Adipocyte (in vitro differentiated cells): ENCODE results near the gene CNGA4.

Experiments used
- DNase-seq: peaks from one replicate; pipeline ENCODE4 v3.0.0-alpha.2; 2015; ENCODE audit warnings: low read depth
- H3K27me3 ChIP-seq: replicated peaks from 2 replicates; pipeline ENCODE4 v1.7.0; 2013; ENCODE audit warnings: mild to moderate bottlenecking, low read length, moderate library complexity; ENCODE audit not compliant: control insufficient read depth, insufficient read depth
- H3K36me3 ChIP-seq: 2 replicates; pipeline ENCODE4 v1.7.0; 2013; ENCODE audit warnings: low read length, mild to moderate bottlenecking, moderate library complexity; ENCODE audit not compliant: control insufficient read depth, insufficient read depth, severe bottlenecking
- H3K4me1 ChIP-seq: 2 replicates; pipeline ENCODE4 v1.7.0; 2013; ENCODE audit warnings: mild to moderate bottlenecking, low read length, moderate library complexity; ENCODE audit not compliant: control insufficient read depth, insufficient read depth
- H3K4me3 ChIP-seq: 2 replicates; pipeline ENCODE4 v1.7.0; 2013; ENCODE audit warnings: mild to moderate bottlenecking, low read length, moderate library complexity
- H3K9ac ChIP-seq: 2 replicates; pipeline ENCODE4 v1.7.0; 2013; ENCODE audit warnings: mild to moderate bottlenecking, low read length, moderate library complexity
- H3K9me3 ChIP-seq: 2 replicates; pipeline ENCODE4 v1.7.0; 2013; ENCODE audit warnings: mild to moderate bottlenecking, low read length, moderate library complexity; ENCODE audit not compliant: control insufficient read depth

CNGA4 gene

DNA sequence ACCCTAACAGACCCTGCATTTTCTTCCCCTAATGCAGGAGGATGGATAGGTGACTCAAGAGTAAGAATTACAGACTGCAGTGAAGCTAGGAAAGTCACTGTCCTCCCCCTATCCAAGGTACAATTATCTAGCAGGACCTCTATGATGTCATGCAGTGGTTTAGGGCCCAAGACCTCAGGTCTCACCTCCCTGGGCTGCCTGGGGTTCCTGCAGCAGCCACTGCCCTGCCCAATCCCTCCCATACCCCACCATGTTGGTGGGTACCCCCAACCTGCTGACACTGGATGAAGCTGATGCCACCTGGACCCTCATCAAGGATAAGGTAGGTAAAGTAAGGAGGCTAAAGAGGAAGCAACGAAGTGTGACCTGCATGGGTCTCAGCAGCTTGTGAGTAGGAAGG, 33.5 kb upstream of the CNGA4 start, which contains the start of gene C11orf42:
TSS of gene C11orf42 (plus strand) at position 192 of the 400 bp plus-strand sequence. CDS start at position 251, 59 bp downstream.
- no peak for DNase-seq
- Histone ChIP-seq H3K36me3 (peaks cover 22% of the 10 kb centered on the region), H3K27me3 (no peaks in the 10 kb centered on the region), H3K4me3 (no peak within 1 kb of the TSS), H3K9ac (no peak within 1 kb of the TSS), H3K4me1 (peaks cover 11% of the 10 kb centered on the region), H3K9me3 (no peaks in the 10 kb centered on the region)

DNA sequence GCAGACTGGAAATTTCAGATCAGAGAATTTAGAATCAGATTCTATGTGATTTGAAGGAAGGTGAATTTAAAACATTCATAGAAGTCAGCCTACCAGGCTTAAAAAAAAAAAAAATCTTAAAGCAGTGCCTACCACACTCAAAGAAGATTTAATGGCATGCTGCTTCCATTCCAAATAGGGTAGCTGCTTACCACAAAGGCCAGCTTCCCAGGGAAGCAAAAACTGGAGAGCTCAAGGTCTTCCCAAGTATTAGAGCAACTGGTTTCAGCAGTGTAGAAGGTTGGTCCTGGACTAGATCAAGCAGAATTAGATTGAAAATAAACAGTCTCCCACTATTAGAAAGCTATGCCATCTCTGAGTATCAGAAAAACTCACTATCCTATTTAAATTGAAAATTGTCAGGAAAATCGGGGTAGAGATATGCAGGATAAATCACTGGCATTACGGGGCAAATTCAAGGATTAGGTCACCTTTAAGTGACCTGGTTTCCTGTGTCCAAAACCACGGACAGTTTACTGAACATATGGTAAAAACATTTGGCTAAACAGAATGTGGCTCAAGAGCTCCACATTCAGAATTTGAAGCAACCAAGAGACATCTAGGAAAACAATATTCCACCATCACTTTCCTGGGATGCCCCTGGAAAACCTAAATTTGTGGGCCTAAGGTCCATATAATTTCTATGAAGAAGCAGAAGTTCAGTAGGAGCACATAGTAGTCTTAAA, 32.3 kb upstream of the CNGA4 start:
- Histone ChIP-seq H3K36me3 (peaks cover 27% of the 10 kb centered on the region), H3K9me3 (no peaks in the 10 kb centered on the region), H3K9ac (no peak overlapping the region), H3K4me1 (peaks cover 5% of the 10 kb centered on the region), H3K4me3 (no peak overlapping the region), H3K27me3 (no peaks in the 10 kb centered on the region)
- no peak for DNase-seq

DNA sequence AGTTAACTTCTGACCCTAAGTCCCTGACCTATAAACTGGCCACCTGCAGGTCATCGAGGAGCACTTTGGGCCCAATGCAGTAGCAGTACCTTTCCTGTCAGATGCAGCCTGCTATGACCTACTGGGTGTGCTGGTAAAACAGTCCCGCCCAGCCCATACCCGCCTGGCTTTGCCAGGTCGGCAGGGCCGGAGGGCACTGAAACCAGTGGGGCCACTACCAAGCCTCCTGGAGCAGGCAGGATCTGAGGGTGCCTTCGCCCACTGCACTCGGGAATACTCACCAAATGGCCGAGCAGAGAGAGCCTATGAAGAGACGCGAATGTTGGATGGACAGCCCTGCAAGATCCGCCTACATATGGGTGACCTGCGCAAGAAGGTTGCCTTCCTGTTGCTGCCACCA, 29.1 kb upstream of the CNGA4 start:
- Histone ChIP-seq H3K4me3 (no peak overlapping the region), H3K9ac (no peak overlapping the region), H3K9me3 (no peaks in the 10 kb centered on the region), H3K27me3 (no peaks in the 10 kb centered on the region), H3K4me1 (no peaks in the 10 kb centered on the region), H3K36me3 (peaks cover 55% of the 10 kb centered on the region)
- no peak for DNase-seq

DNA sequence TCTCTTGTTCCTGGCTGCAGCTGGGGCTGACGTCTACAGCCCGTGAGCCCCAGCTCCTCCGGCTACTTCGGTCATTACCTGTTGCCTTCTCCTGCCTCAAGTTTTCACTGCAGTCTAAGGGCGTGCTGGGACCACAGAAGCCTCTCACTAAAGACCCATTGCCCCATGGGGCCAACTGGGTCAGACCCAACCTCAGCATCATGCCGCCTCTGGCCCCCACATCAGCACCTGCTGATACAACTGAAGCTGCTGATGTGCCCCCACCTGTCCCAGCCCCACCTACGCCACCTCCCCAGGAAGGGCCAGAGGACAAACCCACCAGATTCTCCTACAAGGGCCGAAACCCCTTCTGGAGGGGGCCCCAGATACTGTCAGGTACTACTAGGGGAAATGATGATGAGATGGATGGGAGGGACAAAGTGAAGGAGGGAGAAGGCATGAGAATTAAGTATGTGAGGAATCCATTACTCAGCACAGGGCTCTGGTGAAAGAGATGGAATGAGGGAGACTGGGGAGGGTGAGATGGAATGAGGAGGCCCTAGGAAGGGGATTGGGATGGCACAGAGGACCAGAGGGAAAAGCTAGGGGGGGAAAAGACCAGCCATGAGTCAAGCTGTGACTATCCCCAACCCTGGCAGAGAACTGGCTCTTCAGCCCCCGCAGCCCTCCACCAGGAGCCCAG, 28.5 kb upstream of the CNGA4 start:
- no peaks in the 10 kb centered on the region for H3K9me3 ChIP-seq
- peak; percentile 55 for DNase-seq
- peaks cover 57% of the 10 kb centered on the region for H3K36me3 ChIP-seq
- no peaks in the 10 kb centered on the region for H3K27me3 ChIP-seq
- H3K4me3 ChIP-seq, result no peak overlapping the region
- H3K9ac ChIP-seq, result no peak overlapping the region
- H3K4me1 ChIP-seq, result no peaks in the 10 kb centered on the region

DNA sequence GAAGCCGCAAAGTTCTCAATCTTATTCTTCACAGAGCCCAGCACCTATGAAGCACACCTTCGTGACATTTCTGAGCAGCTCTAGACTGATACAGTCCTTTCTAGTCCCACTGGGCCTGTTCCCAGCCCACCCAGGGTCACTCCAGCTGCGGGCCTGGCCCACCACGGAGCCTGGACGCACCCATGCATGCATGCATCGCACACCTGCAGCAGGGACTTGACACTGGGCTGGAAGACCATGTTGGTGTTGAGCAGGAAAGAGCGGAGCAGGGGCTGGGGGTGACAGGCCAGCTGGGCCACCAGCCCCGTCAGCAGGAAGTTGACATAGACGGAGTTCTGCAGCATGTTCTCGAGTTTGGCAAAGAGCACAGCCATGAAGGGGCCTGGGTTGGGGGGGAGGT, 24.4 kb upstream of the CNGA4 start:
- DNase-seq, result no peak
- Histone ChIP-seq H3K9me3 (no peaks in the 10 kb centered on the region), H3K27me3 (no peaks in the 10 kb centered on the region), H3K9ac (no peak overlapping the region), H3K36me3 (peaks cover 70% of the 10 kb centered on the region), H3K4me3 (no peak overlapping the region), H3K4me1 (peaks cover 9% of the 10 kb centered on the region)

DNA sequence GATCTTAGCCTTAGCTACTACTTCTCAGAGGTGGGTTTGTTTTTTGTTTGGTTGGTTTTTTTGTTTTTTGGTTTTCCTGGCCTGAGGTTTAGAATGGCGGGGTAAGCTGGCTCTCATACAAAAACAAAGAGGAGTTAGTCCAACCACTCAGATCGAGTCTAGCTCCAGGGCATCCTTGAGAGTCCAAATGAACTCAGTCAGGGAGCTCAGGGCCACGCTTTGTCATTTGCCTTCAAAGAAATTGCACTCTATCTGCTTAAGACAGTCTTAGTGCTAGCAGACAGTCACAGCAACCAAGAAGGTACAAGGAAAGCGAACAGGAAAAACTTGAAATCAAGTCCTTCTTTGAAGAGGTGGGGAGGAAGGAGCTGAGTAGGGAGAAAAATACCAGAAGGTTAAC, 22.4 kb upstream of the CNGA4 start:
- Histone ChIP-seq H3K9ac (no peak overlapping the region), H3K36me3 (peaks cover 59% of the 10 kb centered on the region), H3K4me3 (no peak overlapping the region), H3K9me3 (no peaks in the 10 kb centered on the region), H3K4me1 (peaks cover 16% of the 10 kb centered on the region), H3K27me3 (no peaks in the 10 kb centered on the region)
- no peak for DNase-seq

DNA sequence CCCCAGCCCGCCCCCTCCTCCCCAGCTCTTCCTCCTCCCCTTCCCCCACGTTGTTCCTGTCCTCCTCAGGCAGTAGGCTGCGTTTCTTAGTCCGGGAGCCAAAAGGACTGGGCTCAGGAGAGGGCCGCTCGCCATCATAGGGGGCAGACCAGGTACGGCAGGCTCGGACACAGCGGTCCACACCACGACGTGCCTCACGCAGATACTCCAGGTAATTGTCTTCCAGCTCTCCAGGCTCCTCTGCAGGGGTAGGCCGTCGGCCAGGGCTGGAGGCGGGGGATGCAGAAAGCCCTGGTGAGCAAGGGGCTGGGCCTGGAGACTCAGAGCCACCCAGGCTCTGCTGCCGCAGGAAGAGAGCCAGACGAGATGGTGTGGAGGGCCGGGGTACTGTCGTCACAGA, 21.2 kb upstream of the CNGA4 start:
- no peak for DNase-seq
- Histone ChIP-seq H3K4me1 (peaks cover 16% of the 10 kb centered on the region), H3K36me3 (peaks cover 60% of the 10 kb centered on the region), H3K9ac (no peak overlapping the region), H3K27me3 (no peaks in the 10 kb centered on the region), H3K9me3 (no peaks in the 10 kb centered on the region), H3K4me3 (no peak overlapping the region)

DNA sequence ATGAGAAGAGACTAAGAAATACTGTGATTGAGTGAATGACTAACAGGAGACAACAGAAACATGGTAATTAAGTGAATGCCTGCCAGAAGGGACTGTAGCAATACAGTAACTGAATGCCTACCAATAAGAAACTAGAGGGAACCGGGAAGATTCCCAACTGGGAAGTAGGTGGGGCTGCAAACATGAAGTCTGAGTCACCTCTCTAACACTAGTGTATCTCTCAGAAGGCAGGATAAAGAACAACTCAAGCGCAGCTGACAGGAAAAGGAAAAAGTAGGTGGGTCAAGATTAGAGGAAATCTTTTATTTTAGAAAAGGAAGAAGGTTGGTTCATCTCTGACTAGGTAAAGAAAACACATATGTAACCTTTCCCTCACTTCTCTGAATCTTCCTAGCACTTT, 19.5 kb upstream of the CNGA4 start:
- H3K9me3 ChIP-seq, result no peaks in the 10 kb centered on the region
- peaks cover 57% of the 10 kb centered on the region for H3K36me3 ChIP-seq
- peak overlapping the region; percentile 32 for H3K9ac ChIP-seq
- H3K27me3 ChIP-seq, result no peaks in the 10 kb centered on the region
- DNase-seq, result peak; percentile 86
- peaks cover 16% of the 10 kb centered on the region for H3K4me1 ChIP-seq
- H3K4me3 ChIP-seq, result no peak overlapping the region

DNA sequence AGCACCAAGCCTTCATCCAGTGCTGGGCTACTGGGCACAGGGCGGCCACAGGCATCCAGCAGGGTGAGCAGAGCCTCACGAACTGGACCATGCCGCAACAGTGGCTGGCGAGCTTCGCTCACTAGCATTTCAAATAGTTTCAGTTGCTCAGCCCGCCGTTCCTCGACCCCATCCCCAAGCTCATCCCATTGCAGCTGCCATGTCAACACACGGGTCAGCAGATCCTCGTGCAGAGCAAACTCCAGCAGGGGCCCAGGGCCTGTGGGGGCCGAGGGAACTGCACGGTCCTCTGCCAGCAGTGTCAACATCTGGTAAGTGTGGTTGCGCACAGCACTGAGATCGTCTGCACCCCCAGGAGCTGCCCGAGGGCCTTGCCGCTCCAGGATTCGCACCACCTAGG, 15.0 kb upstream of the CNGA4 start:
- no peaks in the 10 kb centered on the region for H3K9me3 ChIP-seq
- peaks cover 22% of the 10 kb centered on the region for H3K4me1 ChIP-seq
- H3K9ac ChIP-seq, result no peak overlapping the region
- H3K4me3 ChIP-seq, result no peak overlapping the region
- DNase-seq, result no peak
- H3K27me3 ChIP-seq, result no peaks in the 10 kb centered on the region
- H3K36me3 ChIP-seq, result peaks cover 27% of the 10 kb centered on the region

DNA sequence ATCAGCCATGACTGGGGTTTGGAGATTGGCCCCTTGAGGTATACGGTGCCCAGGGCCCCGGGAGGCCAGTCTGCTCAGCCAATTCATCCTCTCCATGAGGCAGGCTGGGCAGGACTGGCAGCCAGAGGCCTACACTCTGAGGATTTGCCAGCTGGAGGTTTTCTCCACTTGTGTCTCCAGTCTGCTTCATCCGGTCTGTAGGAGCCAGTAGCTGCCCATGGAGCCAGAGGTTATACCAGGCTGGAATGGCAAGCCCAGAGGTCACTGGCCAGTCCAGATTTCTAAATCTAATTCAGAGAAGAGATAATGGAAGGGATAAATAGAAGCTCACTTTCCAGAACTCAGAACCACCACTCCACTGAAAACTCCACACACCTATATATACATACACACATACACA, 14.5 kb upstream of the CNGA4 start:
- H3K4me3 ChIP-seq, result no peak overlapping the region
- H3K4me1 ChIP-seq, result peaks cover 18% of the 10 kb centered on the region
- no peak for DNase-seq
- H3K9ac ChIP-seq, result no peak overlapping the region
- H3K36me3 ChIP-seq, result peaks cover 27% of the 10 kb centered on the region
- no peaks in the 10 kb centered on the region for H3K9me3 ChIP-seq
- H3K27me3 ChIP-seq, result no peaks in the 10 kb centered on the region

DNA sequence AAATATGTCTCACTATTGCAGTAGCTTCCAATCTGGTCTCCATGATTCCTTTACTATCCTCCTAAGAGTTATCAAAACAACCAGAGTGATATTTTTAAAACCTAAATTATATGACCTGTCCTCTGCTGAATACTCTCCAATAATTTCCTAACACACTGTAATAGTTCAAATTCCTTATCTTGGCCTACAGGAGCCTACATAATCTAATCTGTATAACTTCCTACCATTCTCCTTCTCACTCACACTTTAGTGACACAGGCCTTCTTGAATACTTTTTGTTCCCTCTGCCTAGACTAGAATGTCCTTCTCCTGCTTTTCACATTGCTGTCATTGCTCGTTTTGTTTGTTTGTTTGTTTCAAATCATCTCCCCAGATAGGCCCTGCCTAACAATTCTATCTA, 13.9 kb upstream of the CNGA4 start:
- Histone ChIP-seq H3K27me3 (no peaks in the 10 kb centered on the region), H3K36me3 (peaks cover 27% of the 10 kb centered on the region)
- no peak for DNase-seq

More for the DNA sequence above, 13.9 kb upstream of the CNGA4 start:
- H3K9ac ChIP-seq, result no peak overlapping the region
- H3K9me3 ChIP-seq, result no peaks in the 10 kb centered on the region
- no peak overlapping the region for H3K4me3 ChIP-seq
- peaks cover 12% of the 10 kb centered on the region for H3K4me1 ChIP-seq
